Esophagus squamous epithelium (tissue), 5 donors: ENCODE results near the gene CARS2. TPM values are rescaled to one million over a fixed set of nuclear protein-coding genes. Genes with fewer than 3 reads are reported as not detected.

Experiments used
- DNase-seq: peaks from one replicate; lab custom pipeline; 2025; lab: John Stamatoyannopoulos, UW
- H3K27ac ChIP-seq, 4 donors: fragments of 200-600 bp; sonication (generic); one replicate each; pipeline ENCODE4 v1.5.1; 2016 to 2019; ENCODE audit warnings: mild to moderate bottlenecking in 1 of 4
- H3K27me3 ChIP-seq, 4 donors: fragments of 200-600 bp; sonication (generic); 1 replicate in 3 of 4; 2 replicates in 1 of 4; pipeline versions ENCODE4 v1.5.1 to v1.6.0; 2017 to 2021; ENCODE audit warnings: antibody characterized with exemption in 1 of 4
- H3K36me3 ChIP-seq, 3 donors: fragments of 200-600 bp; sonication (generic); one replicate each; pipeline ENCODE4 v1.5.1; 2016 to 2019
- H3K4me1 ChIP-seq, 3 donors: fragments of 200-600 bp; sonication (generic); one replicate each; pipeline ENCODE4 v1.5.1; 2017 to 2019
- H3K4me3 ChIP-seq, 4 donors: fragments of 200-600 bp; sonication (generic); 1 replicate in 3 of 4; 2 replicates in 1 of 4; pipeline ENCODE4 v1.5.1; 2016 to 2019; ENCODE audit warnings: mild to moderate bottlenecking in 2 of 4, moderate library complexity in 1 of 4
- H3K9me3 ChIP-seq, 3 donors: fragments of 200-600 bp; sonication (generic); one replicate each; pipeline ENCODE4 v1.5.1; 2016 to 2019
- POLR2A ChIP-seq, 4 donors: fragments of 450-650 bp; IDR thresholded peaks; one replicate each; pipeline ENCODE4 v1.6.1; 2017; ENCODE audit warnings: antibody characterized with exemption in 4 of 4, mild to moderate bottlenecking in 4 of 4, moderate library complexity in 3 of 4
- WGBS, 2 donors: methylation state at CpG; one replicate each; pipeline ENCODE4 v1.1.5; 2018; 5-methylcytosine and 5-hydroxymethylcytosine counted together
- intact Hi-C: fragments of 100-400 bp; cut with DNase I; formaldehyde crosslinking; loops from one replicate; pipeline ENCODE4 v1.15.0; 2022
- total RNA-seq, 4 donors: library from RNA; depleted of rRNA; stranded (reverse); fragments of >200 nt; gene quantifications; one replicate each; pipeline ENCODE4 v1.1.0, GENCODE V29; 2016
- TF ChIP-seq, protein P1 (sequence below), 6 experiments: fragments of 450-650 bp in 4 of 6; fragments of 200-600 bp in 2 of 6; sonication (generic) in 2 of 6; IDR thresholded peaks; one replicate each; pipeline ENCODE4 v1.5.1; 2016 to 2019; ENCODE audit warnings: antibody characterized with exemption in 6 of 6, mild to moderate bottlenecking in 4 of 6, moderate library complexity in 4 of 6
- donor health status: DM: yes; HTN: yes; CAD: no.

CARS2 gene
- total RNA-seq, 4 donors from 2014 or later = 24.9 to 54.9 (median 33.5) TPM

DNA sequence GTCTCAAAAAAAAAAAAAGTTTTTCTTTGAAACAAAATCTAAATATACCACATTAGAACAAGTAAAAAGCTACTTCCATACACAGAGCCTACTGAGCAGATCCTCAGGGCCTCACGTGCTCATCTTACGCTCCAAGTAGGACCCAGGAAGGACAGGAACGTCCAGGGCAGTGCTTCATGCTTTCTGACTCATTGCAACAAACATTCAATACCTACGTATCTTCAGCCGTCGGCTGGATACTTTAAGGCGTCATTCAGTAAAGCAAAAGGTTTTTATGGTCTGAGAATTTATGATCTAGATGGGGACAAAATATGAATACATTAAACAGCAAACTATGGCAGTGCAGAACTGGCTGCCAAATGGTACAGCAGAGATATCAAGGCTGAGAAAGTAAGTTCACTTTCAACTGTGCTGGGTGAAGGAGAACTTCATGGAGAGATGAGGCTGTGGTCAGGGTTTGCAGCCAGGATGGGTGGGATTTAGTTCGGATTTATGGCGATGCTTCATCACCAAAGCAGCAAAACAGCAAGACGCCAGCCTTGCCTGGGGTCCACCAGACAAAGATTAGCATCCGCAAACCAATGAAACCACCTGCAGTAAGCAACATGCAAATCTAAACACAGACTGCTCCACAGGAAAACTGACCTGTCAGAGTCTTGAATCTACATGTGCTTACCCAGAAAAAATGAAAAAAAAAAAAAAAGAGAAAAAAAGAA lies 20.5 kb downstream of the CARS2 start:
- peak overlapping the region in 3 of 4 donors; percentile 9 to 23 (median 16) for H3K27ac ChIP-seq
- TF ChIP-seq POLR2A (IDR thresholded peaks at IDR 0.05) = no peak
- TF ChIP-seq, protein P1, sequence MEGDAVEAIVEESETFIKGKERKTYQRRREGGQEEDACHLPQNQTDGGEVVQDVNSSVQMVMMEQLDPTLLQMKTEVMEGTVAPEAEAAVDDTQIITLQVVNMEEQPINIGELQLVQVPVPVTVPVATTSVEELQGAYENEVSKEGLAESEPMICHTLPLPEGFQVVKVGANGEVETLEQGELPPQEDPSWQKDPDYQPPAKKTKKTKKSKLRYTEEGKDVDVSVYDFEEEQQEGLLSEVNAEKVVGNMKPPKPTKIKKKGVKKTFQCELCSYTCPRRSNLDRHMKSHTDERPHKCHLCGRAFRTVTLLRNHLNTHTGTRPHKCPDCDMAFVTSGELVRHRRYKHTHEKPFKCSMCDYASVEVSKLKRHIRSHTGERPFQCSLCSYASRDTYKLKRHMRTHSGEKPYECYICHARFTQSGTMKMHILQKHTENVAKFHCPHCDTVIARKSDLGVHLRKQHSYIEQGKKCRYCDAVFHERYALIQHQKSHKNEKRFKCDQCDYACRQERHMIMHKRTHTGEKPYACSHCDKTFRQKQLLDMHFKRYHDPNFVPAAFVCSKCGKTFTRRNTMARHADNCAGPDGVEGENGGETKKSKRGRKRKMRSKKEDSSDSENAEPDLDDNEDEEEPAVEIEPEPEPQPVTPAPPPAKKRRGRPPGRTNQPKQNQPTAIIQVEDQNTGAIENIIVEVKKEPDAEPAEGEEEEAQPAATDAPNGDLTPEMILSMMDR (IDR thresholded peaks at IDR 0.05) = no peak
- H3K4me1 ChIP-seq = no peaks in the 10 kb centered on the region
- no peaks in the 10 kb centered on the region for H3K9me3 ChIP-seq
- no peak overlapping the region for H3K4me3 ChIP-seq
- peaks cover 9 to 96% (median 28%) of the 10 kb centered on the region in 3 donors for H3K36me3 ChIP-seq
- intact Hi-C loops = no loop called here
- 84 to 87% methylated on average over 9 to 11 of the region's 11 CpGs for WGBS, 2 donors
- no peak for DNase-seq
- no peaks in the 10 kb centered on the region for H3K27me3 ChIP-seq

DNA sequence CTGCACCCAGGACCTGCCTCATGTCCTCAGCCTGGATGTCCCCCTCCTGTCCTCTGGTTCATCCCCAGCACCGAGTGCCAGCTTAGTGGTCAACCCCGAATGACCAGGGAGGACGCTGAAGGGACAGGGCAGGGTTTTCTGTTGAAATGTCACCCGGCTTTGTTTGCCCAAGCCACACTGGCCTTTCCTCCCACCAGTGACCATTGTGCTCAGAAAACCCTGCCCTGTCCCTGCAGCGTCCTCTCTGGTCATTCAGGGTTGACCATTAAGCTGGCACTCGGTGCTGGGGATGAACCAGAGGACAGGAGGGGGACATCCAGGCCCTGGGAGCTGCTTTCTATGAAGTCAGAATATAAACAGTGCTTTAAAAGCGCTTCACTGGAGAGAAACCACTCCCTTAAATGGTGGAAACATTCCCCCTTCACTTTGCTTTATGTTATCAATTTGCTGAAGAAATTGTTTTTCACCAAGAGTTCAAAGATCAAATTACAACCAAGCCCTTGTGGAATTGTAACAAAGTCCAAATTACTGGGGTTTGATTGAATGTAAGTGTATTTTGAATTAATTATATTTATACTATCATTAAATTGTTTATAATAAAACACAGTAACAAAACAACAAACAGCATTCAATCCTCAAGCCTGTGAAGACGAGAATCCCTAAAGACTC lies 21.4 kb downstream of the CARS2 start:
- Histone ChIP-seq H3K27ac (peak overlapping the region in 2 of 4 donors; percentile 16 to 23), H3K4me3 (no peak overlapping the region), H3K4me1 (no peaks in the 10 kb centered on the region), H3K9me3 (no peaks in the 10 kb centered on the region), H3K27me3 (no peaks in the 10 kb centered on the region), H3K36me3 (peaks cover 9 to 96% (median 26%) of the 10 kb centered on the region in 3 donors)
- intact Hi-C loops = no loop called here
- DNase-seq = no peak
- TF ChIP-seq, protein P1 (IDR thresholded peaks at IDR 0.05) = no peak
- TF ChIP-seq POLR2A (IDR thresholded peaks at IDR 0.05) = no peak
- 82 to 93% methylated on average over 5 to 6 of the region's 8 CpGs for WGBS, 2 donors

DNA sequence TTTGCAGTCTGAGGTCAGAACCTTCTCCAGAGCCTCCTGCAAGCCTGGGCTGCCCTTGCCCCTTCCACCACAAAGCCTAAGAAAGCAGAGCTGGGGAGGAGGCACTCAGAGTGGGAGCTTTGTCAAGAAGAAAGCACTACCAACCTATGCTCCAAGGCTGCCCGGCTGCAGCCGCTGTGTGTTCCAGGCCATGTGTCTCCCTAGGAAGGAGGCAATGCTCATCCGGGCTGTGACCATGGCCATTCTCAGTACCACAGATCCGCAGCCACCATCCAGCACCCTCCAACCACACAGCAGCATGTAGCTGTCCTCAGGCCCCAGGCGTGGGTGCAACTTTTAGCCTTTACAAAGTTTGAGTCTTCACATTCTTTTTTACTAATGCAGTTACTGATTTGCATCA lies 22.0 kb downstream of the CARS2 start:
- 89% methylated on average over 5 of the region's 5 CpGs for WGBS, 2 donors
- Histone ChIP-seq H3K36me3 (peaks cover 9 to 96% (median 26%) of the 10 kb centered on the region in 3 donors), H3K9me3 (no peaks in the 10 kb centered on the region), H3K4me1 (no peaks in the 10 kb centered on the region), H3K27ac (no peak overlapping the region), H3K27me3 (no peaks in the 10 kb centered on the region), H3K4me3 (no peak overlapping the region)
- DNase-seq = no peak
- intact Hi-C loops = no loop called here
- TF ChIP-seq, protein P1 (IDR thresholded peaks at IDR 0.05) = no peak
- TF ChIP-seq POLR2A (IDR thresholded peaks at IDR 0.05) = no peak

DNA sequence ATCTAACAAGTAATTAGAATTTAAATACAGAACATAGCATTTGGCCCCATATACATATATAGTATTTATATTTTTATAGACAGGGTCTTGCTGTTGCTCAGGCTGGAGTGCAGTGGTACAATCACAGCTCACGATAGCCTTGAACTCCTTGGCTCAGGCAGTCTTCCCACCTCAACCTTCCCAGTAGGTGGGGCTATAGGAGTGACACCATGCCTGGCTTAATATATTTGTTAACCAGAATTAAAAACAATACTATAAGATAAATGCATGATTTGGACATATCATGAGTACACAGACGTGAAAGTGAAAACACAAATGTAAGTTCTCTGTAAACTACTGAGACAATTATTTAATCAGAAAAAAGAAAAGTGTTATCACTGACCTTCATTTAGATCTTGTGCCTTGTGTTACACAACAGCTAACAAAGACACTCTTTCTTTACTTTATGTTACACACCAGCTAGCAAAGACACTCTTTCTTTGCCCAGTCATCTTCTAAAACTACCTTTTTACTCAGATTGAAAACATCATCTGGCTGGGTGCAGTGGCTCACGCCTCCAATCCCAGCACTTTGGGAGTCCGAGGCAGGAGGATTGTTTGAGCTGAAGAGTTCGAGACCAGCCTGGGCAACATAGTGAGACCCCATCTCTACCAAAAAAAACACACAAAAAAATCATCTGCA lies 22.6 kb downstream of the CARS2 start:
- Histone ChIP-seq H3K27me3 (no peaks in the 10 kb centered on the region), H3K4me1 (no peaks in the 10 kb centered on the region), H3K9me3 (no peaks in the 10 kb centered on the region), H3K36me3 (peaks cover 9 to 96% (median 26%) of the 10 kb centered on the region in 3 donors), H3K27ac (no peak overlapping the region), H3K4me3 (no peak overlapping the region)
- no peak for TF ChIP-seq POLR2A (IDR thresholded peaks at IDR 0.05)
- TF ChIP-seq, protein P1 (IDR thresholded peaks at IDR 0.05) = peak in 3 of 6 experiments; percentile 46 to 59 (median 58)
- WGBS, 2 donors = 71 to 76% methylated on average over 5 of the region's 5 CpGs
- intact Hi-C loops = no loop called here
- no peak for DNase-seq
